Astrocyte (in vitro differentiated cells and primary cell): Measurements from ENCODE around the gene PAPPA2.

Source experiments
- EZH2 ChIP-seq: IDR thresholded peaks from 2 replicates; pipeline ENCODE4 v1.6.1; 2012; ENCODE audit warnings: mild to moderate bottlenecking, low read length, inconsistent platforms; ENCODE audit not compliant: insufficient read depth
- TF ChIP-seq, protein P1 (sequence below): IDR thresholded peaks from 2 replicates; pipeline ENCODE4 v1.5.1; 2011; ENCODE audit warnings: low read depth, mild to moderate bottlenecking, inconsistent platforms, low read length, moderate library complexity; ENCODE audit not compliant: insufficient read depth

DNA sequence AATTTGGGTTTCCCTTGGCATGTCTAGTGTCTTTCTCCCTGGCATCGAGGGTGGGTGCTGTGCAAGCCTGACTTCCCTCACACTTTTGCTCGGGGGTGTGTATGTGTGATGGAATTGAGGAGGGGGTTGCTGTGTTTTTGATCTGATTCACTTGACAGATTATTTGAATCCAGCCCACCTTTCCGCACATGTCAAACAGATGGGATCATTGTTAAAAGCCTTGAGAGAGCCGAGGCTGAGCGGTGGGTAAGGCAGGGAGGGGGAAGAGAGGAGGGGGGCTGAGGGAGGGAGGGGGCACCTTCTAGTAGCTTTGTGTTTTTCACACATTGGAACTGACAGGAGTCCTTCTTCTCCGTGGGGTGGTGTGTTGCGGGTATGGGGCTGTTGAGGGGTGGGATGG is 90.0 kb downstream of the PAPPA2 start:
- TF ChIP-seq, protein P1, sequence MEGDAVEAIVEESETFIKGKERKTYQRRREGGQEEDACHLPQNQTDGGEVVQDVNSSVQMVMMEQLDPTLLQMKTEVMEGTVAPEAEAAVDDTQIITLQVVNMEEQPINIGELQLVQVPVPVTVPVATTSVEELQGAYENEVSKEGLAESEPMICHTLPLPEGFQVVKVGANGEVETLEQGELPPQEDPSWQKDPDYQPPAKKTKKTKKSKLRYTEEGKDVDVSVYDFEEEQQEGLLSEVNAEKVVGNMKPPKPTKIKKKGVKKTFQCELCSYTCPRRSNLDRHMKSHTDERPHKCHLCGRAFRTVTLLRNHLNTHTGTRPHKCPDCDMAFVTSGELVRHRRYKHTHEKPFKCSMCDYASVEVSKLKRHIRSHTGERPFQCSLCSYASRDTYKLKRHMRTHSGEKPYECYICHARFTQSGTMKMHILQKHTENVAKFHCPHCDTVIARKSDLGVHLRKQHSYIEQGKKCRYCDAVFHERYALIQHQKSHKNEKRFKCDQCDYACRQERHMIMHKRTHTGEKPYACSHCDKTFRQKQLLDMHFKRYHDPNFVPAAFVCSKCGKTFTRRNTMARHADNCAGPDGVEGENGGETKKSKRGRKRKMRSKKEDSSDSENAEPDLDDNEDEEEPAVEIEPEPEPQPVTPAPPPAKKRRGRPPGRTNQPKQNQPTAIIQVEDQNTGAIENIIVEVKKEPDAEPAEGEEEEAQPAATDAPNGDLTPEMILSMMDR: no peak
- TF ChIP-seq EZH2: no peak
